Endometrial microvascular endothelial cells (primary cell): Measurements from ENCODE around the gene TSPAN15. TPM values are rescaled to one million over a fixed set of nuclear protein-coding genes. Genes with fewer than 3 reads are reported as not detected.

Experiments
- in situ Hi-C: cut with HindIII; loops from 2 replicates; pipeline ENCODE4 v1.10.0; 2017; ENCODE audit warnings: low sequenced_read_pairs, low pct_unique_long_range_greater_than_20kb; ENCODE audit errors: inconsistent ontology term
- total RNA-seq: library from RNA; depleted of rRNA; stranded (reverse); fragments of >200 nt; gene quantifications from one replicate; pipeline ENCODE4 v1.2.3, GENCODE V29; 2015; ENCODE audit errors: inconsistent ontology term

Gene TSPAN15
- total RNA-seq, 1 donor from 2014 or later: 52.4 TPM

- in situ Hi-C loops: no loop called here
These were observed 101.0 kb downstream of the TSPAN15 start for GRCh38 chr10:69552268-69552667.

GRCh38 chr10:69553328-69553727 lies 102.1 kb downstream of the TSPAN15 start:
- in situ Hi-C loops: no loop called here

GRCh38 chr10:69554611-69555010 lies 103.3 kb downstream of the TSPAN15 start:
- in situ Hi-C loops: no loop called here

Other genes with a start within 250 kb of the TSPAN15 start
- gene HKDC1, start 231.1 kb upstream of the TSPAN15 start, total RNA-seq: not detected
- gene HK1, start 173.0 kb upstream of the TSPAN15 start, total RNA-seq: 128 TPM
- not detected for gene TACR2, start 34.5 kb upstream of the TSPAN15 start, total RNA-seq
- not detected for gene NEUROG3, start 122.0 kb downstream of the TSPAN15 start, total RNA-seq
- not detected for gene FAM241B, start 178.8 kb downstream of the TSPAN15 start, total RNA-seq